GM18873 (cell line): ENCODE results near the gene FARP1.
"Not testable (repeated sequence)": the region's sequence is repeated elsewhere in the genome, so short reads cannot be mapped to it uniquely, and the experiment has no call there.

Source experiments
- ATAC-seq: cut with Tn5 transposase; IDR thresholded peaks from one replicate; pipeline ENCODE4 v1.9.1; 2021; ENCODE audit warnings: mild to moderate bottlenecking, moderate library complexity, moderate number of reproducible peaks; ENCODE audit not compliant: unreplicated experiment, low FRiP score

FARP1 gene

DNA sequence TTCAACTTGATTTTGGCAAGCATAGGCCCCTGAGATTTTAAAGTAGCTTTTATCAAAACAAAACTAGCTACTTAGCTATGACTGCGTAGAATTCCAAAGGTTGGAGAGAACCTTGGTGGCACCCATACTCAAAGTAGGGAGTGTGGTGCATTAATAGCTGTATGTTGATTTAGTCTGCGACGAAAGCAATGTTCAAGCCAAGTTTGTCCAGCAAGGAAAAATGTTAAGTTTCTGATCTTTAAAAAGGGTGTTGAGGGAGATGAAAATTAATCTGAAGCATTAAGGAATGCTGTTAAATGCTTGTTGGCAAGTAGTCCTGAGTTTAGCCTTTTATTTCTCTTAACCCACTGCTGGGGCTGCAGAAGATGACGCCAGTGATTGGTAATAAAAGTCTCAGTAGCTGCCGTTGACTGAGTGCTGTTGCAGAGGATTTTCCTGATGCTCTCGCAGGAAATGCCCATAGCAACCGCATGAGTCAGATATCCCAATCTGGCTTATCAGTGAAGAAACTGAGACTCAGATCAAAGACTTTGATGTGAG is 110.1 kb downstream of the FARP1 start:
- no peak for ATAC-seq

DNA sequence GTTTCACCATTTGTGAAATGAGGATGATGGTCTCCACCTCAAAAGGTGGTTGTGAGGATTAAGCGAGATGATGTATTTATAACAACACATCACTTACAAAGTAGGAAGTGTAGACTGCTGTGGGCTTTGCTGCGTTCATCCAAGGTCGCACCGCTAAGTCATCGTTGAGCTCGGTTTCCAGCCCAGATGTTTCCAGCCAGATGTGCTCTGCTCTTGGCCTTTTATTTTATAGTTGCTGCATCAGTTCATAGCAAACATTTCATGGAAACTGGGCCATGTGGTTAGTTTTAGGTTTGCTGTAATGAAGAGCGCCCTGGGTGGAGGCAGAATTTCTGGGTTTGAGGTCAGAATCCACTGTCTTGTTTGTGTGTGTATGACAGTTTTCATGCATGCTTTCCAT is 110.6 kb downstream of the FARP1 start:
- ATAC-seq = no peak

DNA sequence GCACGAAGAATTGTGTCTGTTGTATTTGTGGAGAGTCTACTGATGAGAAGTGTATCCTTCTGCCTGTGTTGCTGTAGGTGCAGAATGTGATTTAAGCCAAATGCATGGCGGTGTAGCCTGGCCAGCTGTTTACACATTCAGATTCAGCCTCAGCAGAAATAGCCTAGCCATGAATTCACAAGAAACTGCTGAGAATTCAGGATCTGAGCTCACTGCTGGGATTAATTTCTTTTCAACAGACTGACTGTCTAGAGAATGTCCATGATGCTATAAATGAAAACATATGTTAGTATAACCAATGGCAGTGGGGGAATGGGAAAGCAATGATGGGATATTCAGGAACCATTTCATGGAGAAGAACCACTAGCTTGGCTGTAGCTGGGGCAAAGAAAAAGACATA is 111.6 kb downstream of the FARP1 start:
- no peak for ATAC-seq

DNA sequence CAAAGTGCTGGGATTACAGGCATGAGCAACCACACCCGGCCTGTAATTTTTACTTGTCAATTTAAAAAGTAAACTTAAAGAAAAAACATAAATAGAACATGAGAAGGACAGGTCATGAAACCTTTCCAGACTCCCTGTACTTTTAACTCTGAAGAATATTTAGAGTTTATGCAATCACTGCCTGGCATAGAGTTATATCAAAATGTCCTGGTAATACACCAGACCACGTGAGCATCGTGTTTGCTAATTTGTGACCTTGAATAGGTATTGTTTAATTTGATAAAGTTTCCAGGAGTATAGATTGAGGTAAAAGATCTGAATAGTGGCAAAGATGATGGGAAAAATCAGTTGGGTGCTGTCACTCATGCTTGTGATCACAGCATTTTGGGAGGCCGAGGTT is 115.3 kb downstream of the FARP1 start:
- no peak for ATAC-seq

DNA sequence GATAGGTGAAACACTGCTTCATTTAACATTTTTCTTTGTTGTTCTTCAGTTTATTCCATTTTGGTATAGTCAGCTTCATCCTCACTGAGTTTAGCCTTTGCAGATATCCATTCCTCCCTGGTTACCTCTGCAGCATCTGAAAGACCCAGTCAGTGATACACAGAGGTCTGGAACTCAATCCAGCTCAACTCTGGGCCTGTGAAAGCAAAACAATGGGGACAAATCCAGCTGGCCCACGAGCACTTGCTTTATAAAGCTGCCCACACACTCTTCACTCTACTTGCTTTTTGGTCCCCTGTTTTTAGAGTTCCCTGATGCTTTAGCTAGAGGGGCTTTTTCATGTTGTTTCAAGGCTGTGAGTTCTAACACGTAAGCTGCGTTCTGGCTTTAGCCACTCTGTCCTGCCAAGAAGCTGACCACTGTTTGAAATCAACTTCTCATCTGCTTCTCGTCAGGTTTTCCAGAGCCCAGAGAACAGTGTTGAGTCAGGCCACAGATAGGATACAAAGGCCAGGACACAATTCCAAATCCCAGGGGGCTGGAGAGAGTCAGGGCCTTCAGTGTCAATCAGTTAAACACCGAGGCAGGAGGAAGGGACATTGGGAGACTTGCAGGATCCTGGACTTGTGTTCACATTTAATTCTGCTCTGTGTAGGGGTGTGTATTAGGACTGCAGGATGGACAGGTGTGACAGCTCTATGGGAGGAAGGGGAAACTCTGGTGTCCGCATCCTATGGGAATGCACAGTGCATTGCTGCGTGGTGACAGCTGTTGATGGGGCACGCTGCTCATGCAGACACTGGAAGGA is 117.7 kb downstream of the FARP1 start:
- no peak for ATAC-seq

DNA sequence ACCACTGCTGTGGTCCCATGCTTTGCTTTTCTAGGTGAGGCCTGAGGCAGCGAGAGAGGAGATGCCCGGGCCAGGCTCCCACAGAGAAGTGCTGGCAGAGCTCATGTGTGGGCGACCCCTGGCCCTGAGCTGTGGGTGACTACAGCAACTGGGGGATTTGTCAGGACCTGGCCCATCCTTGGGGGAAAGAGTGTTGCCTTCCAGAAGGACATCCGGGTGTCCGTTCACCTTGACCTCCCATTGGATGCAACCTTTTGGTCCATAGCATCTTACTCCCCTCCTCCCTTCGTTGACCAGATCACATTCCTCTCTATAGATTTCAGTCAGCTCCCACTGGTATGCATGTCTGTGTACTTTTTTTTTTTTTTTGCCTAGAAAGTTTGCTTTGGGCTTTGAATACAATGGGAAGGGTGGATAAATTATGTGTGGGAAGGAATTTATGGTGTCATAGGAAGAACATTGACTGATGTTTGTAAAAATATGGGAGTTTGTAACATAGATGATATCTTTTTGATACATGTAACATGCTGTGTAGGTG is 118.3 kb downstream of the FARP1 start:
- ATAC-seq = no peak

DNA sequence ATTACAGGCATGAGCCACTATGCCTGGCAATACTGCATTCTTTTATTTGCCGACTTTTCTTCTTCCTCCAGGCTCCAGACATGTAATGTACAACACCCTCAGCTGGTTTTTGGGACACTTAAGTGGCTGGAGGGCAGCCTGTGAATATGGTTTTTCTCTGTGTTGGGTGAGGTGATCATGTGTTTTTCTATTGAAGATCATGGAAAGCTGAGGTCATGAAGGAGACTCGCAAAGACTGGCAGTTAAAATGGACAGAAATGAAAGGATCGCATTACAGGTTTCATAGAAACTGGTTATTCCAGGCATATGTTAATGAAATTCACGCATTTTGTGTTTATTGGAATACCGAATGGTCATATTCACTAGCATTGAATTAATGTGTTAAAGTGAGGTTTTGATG is 119.4 kb downstream of the FARP1 start:
- ATAC-seq = no peak

DNA sequence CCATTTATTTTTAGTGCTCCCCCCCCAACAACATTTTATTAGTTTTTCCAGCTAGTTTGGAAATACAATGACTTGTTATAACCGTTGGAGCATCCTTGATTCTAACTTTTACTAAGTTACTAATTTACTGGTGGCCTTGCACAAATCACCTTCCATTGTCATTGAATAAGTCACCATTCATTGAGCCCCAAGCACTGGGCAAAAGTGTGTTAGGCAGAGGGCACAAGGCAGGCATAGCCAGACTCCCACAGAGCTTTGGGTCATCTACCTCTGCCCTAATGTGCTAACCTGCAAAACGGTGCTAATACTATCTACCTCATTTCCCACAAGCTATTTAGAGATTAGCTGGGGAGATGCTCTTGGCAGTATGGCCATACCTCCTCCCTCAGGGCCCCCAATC is 120.9 kb downstream of the FARP1 start:
- no peak for ATAC-seq

DNA sequence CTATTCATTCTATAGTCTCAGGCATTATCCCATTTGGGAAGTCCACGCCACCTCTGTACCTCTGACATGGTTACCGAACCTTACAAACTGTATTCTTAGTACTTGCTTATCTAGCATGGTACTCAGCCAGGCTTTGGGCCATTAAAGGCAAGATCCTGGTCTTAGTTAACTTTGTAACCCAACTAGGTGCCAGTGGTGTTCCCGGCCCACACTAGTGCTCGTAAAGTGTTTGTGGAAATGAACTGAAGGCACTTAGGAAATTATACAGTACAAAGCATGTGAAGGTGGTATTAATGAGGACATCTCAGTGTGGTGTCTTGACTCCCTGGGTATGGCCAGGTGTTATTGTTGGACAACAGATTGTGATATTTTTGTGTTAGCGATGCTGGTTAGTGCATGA is 122.0 kb downstream of the FARP1 start:
- no peak for ATAC-seq

DNA sequence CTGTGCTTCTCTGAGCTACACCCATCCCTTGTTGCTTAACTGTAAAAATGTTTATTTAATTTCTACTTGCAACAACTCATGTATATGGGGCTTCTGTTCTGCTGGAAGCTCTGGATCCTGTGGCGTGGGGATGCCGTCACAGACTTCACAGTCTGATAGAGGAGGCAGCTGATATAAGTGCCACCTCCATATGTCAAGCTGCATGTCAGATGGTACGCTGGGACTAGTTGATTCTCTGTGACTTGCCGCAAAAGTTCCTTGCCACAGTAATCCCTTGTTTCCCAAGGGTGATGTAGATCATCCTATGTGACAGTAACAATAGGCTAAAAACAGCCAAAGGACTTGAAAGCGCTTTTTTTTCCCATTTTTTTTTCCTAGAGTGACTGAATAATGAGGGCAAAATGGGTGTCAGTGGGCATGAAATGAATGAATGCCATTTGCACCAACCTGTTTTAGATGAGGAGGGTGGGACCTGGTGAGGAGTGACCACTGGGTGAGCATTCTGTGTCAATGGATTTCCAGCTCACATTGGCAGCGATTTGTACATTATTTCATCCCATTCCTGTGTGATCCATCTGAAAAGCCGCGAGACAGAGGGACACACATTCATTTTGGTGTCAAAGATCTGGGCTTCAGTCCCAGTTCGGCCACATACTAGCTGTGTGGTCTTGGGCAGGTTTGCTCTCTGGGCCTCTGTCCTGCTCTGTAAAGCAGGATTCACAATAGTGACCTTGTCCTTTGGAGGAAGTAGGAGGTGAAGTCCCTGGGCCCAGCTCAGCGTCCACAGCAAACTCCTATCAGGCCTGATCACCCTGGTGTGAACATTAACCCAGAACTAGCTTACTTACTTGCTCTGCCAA is 123.0 kb downstream of the FARP1 start:
- ATAC-seq = no peak

DNA sequence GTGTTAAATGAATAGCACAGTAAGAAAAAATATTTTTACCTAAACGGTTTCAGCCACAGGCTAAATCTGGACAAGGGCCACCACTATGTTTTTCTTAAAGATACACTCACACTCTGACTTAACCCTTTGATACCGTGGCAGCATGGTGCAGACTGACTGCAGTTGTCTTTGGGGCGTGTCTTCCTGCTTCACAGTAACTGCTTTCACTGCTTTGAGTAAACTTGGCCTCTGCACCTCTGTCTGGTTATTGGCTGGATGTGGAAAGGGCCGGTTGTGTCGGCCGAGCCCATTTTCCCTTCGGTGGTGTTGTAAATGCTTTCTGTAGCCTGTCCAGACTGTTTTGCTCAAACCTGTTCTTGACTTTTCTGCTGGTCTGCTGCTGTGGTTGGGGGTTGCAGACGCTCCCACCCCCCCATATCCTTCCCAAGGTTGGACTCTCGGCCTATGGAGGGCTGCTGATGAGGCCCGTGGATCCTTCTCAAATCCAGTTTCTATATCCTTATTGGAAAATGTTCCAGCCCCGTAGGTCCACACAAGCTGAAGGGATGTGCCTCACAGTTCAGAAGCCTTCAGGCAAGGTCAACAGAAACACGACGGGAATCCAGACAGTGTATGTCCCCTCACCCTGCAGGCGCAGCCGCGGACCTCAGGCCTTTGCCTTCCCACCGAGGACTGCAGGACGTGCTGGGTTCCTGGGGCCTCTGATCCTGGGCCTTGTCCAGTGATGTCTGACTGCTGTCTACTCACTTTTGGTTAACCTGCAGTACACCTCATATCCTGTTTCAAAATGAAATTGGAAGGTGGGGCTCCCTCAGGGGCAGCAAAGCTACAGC is 124.4 kb downstream of the FARP1 start:
- ATAC-seq = peak; percentile 90

DNA sequence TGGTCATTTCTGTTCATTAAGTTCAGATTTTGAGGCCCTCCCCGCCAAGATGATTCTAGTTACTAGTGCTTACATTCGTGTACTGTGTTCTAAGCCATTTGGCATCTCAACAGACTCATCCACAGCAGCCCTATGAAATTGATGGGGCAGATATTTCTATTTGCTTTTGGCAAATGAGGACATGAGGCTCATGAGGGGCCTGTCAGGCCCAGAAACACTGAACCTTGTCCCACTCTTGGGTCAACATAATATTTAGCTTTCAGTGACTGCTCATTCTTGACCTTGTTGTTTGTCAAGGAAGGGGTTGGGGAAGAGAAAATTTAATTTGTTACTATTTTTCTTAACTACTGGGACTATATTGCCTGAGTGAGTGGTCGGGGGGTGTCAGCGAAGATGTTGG is 126.5 kb downstream of the FARP1 start:
- no peak for ATAC-seq

DNA sequence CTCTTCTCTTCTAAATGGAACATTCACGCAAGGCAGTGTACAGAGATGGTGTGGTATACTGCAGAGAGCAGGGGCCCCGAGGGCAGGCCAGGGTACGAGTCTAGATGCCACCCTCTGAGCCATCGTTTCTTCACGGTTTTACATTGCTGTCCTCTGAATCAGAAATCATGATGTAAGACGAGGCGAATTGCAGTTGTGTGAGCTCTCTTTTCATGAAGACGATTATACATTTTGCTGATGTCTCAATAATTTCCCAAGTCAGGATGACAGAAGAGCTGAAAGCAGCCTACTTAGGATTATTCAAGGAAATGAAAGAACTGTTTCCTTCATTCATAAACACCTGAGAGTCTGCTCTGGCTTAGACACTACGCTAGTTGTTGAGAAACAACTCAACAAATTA is 127.9 kb downstream of the FARP1 start:
- ATAC-seq = no peak

DNA sequence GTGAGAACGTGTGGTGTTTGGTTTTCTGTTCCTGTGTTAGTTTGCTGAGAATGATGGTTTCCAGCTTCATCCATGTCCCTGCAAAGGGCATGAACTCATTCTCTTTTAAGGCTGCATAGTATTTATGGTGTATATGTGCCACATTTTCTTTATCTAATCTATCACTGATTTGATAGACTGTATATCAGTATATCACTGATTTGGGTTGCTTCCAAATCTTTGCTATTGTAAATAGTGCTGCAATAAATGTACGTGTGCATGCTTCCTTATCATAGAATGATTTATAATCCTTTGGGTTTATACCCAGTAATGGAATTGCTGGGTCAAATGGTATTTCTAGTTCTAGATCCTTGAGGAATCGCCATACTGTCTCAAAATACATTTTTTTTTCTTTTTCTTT is 128.8 kb downstream of the FARP1 start:
- not testable (repeated sequence) for ATAC-seq

DNA sequence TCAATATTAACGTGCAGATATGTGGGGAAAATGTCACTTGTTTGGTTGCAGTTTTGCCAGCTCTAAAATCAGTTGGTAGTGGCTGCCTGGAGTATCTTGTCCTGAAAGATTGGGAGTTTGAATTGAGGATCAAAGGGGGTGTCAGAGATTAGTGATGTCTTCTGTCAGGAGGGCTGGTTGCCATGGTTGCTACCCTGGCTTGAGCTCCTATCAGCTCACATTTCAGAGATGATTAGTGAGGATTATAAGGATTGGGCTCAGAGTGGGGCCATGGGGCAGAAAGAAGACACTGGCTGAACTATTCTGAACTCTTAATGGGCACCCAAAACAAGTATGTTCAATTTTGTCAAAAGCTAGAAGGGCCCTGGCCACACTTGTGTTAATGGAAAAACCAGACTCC is 129.7 kb downstream of the FARP1 start:
- ATAC-seq = no peak

DNA sequence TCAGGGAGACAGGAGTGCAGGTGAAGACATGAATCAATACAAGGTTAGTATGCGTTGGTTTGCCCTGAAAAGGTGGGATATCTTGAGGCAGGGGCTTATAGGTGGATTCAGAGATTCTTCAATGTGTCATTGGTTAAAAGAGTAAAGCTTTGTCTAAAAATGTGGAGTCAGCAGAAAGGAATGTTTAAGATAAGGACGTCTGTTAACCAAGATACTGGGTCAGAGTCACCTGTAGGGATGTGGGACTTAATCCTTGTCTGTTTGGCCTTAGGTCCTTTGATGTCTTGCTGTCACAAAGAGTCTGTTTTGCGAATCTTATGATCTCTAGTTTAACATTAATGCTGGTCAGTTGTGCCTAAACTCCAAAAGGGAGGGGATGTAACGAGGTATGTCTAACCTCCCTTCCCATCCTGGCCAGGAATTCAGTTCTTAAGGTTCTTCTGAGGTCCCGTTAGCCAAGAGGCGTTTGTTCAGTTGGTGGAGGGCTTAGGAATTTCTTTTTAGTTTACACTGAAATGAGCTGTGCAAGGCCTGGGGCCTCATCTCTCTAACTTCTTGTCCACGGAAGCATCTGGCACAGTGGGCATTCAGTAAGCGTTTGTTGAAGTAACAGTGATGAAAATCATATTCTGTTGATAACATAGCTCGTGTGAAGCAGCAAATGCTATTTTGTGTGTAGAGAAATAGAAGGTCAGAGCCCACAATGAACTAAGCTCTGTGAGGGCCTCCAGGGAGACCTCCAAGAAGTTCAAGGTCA is 130.4 kb downstream of the FARP1 start:
- no peak for ATAC-seq

DNA sequence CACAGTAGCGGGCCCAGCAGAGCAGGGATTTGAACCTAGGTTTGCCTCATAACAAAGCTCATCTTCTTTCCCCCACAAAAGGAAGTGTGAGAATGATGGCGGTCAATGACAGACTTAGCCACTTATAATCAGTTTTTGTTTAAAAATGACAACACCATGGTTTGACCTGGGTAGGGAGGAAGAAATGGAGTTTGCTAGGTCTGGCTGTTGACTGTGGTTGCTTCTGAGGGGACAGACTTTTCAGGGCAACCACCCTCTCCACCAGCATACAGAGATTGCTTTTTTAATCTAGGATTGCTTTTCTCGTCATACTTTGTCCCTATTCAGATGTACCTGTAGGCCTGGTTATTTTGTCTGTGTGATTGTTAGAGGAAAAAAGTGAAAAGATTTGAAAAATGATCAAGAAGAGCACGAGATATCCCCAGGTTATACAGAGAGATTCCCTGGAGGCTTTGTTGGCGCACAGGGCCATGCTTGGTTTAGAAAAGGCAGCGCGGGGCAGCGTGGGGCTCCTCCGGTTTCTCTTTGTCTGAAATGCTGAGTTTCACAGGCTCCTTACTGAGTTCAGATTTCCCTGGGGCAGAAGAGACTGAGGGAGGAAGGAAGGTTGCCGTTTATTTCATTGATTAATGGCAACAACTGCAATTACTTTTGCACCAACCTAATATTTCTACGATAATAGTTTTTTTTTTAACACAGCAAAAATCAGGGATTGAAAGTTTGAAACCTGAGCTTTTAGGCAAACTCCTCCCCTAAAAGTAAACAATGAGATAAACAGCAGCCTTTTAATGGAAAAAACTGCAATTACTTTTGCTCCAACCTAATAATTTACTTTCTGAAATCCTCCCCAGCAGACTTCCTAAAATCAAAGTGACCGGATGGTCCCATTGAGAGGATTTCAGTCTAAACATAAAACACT is 131.2 kb downstream of the FARP1 start:
- ATAC-seq = no peak

DNA sequence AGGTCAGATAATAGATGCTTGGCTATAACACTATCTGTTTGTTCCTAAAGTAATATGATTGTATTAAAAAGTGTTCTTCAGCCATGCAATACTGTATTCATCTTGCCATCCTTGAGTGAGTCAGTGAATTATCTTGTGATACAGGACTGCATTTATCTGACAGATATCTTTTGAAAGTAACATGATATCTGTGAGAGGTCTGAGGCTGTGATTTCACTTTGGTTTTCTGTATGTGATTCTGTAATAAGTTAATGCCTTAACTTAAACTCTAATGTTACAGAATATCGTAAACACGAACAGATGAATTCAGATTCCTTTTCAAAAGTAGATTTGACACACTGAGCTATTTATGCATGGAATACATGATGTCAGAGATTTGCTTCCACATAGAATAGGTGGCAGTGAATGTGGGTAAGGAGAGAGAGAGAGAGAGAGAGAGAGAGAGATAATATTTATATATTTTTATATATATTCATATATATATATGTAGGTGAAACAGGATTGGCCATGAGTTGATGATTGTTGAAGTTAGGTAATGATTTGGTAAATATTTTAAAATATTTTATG is 132.1 kb downstream of the FARP1 start:
- ATAC-seq = no peak
